ENCODE measurements around the gene SSH3.

GRCh38 chr11:67281552-67282150 is 21.7 kb upstream of the SSH3 start:
- TF ChIP-seq YY1 (IDR thresholded peaks at IDR 0.05; ENCODE audit: insufficient read depth, insufficient read length): no peak
- no peak for TF ChIP-seq ZNF274 (IDR thresholded peaks at IDR 0.05; ENCODE audit: low read depth, low read length)
- TF ChIP-seq SUZ12 (IDR thresholded peaks at IDR 0.05; ENCODE audit: extremely low read depth, insufficient read depth, insufficient read length): no peak

Data from NT2/D1 (cell line).